DMS153 treated with DMSO at 0.1 percent for 48 hours (cell line): ENCODE measurements around the gene LRTM2.

Source experiments
- DNase-seq: peaks from one replicate; lab custom pipeline; 2025; ENCODE audit not compliant: unreplicated experiment; lab: John Stamatoyannopoulos, UW

LRTM2 gene

GRCh38 chr12:1829306-1829900 is 9.0 kb downstream of the LRTM2 start:
- no peak for DNase-seq

GRCh38 chr12:1830401-1830845 is 10.1 kb downstream of the LRTM2 start:
- no peak for DNase-seq

DNA sequence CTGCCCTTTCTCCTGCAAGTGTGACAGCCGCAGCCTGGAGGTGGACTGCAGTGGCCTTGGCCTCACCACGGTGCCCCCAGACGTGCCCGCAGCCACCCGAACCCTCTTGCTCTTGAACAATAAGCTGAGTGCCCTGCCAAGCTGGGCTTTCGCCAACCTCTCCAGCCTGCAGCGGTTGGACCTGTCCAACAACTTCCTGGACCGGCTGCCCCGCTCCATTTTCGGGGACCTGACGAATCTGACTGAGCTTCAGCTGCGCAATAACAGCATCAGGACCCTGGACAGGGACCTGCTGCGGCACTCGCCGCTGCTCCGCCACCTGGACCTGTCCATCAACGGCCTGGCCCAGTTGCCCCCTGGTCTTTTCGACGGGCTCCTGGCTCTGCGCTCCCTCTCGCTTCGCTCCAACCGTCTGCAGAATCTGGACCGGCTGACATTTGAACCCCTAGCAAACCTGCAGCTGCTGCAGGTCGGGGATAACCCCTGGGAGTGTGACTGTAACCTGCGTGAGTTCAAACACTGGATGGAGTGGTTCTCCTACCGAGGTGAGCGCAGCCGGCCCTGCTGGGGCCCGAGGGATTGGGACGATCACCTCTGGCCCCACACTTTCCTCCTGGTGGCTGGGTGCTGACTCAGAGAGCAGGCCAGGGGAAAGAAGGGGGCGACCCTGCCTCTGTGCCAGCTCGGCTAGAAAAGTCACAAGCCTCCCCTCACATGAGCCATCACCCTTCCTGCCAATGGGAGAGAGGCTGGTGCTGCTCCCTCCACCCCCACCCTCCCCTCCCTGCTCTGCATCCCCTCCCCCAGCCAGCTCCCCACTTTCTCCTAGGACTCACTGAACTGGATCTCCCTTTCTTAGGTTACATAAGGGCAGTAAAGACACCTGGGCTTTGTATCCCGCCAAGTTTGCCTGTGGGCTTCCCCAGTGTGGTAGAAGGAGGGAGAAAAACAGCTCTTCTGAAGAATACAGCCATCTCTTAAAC is 10.9 kb downstream of the LRTM2 start:
- no peak for DNase-seq

GRCh38 chr12:1832801-1833595 is 12.6 kb downstream of the LRTM2 start:
- DNase-seq, result no peak

DNA sequence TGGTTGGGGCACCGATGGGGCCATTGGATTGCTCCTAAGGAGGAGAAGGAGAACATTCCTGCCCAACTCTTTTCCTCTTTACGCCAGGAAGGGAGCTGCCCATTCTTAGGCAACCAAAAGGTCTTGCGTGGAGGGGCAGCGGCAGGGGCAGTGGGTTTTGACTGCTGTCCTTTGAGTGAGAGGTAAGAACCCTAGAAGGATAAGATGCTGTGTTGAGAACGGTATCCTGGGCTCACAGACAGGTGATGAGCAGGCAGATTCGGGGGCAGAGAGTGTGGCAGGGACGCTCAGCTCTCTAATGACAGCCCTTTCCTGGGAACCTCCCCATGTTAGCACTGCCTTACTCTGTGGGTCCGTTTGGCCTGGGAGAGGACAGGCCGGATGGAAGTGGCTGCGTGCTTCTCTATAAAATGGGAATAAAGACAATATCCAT is 13.2 kb downstream of the LRTM2 start:
- DNase-seq, result no peak

GRCh38 chr12:1834186-1834925 is 14.0 kb downstream of the LRTM2 start:
- DNase-seq, result no peak

- DNase-seq, result no peak
Observed at GRCh38 chr12:1835211-1836131, 15.1 kb downstream of the LRTM2 start.

DNA sequence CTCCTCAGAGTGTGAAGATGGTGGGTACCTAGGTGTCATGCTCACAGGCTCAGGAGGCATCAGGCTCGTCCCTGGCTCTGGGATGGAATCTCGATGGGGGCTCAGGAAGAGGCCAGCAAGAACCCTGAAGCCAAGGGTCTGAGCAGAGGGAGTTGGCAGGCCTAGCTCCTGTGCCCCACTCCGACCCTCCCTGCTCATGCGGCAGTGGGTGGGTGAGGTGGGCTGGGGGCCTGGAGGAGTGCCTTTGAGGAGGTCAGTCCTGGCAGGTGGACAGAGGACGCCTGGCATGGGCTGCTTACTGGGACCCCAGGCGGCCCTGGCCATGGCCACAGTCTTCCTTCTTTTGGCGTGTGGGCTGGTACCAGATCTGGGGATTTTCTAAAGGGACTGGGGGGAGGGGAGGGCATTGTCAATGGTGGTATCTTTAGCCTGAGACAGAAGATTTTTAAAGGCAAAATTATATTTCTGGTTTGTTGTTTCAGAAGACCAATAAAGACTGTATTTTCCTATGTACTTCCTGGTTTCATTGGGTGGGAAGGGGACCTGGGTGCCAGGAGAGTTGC is 16.0 kb downstream of the LRTM2 start:
- DNase-seq, result no peak

- peak; percentile 61 for DNase-seq
Observed at GRCh38 chr12:1836854-1837421, 16.6 kb downstream of the LRTM2 start.

- no peak for DNase-seq
Observed at GRCh38 chr12:1837541-1838204, 17.3 kb downstream of the LRTM2 start.

DNA sequence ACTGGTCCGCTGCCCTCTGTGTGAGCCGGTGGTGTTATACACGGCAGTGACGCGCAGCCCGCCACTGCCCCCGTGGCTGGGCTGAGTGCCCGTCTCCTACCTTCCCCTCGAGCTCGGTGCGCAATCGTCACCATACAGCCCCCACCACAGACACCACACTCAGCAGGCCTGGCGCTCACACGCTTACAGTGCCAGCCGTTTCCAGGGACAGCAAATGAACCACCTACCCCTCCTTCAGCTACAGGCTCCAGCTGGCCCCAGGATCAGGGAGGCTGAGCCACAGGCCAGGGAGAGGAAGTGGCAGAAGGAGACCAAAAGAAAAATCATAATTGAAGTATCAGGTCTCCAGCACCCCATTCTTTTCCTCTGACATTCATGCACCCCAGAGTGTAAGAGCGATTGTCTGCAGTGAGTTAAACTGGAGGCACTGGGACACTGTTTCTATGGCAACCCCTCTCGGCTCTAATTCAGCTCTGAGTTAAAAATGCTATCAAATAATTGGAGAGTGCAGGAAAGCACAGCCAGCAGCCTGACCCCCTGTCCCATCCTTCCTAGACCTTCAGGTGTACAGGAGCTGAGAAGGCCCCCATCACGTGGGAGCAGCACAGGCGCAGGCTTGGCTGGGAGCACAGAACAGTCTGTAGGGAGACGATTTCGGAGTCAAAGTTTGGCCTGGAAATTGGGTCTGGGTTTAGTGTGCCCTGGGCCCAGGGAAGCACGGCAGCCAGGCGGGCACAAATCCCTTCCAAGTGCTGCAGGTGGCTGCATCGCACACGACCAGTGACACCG is 18.0 kb downstream of the LRTM2 start:
- no peak for DNase-seq

- DNase-seq, result no peak
Observed at GRCh38 chr12:1838994-1839365, 18.6 kb downstream of the LRTM2 start.

GRCh38 chr12:1839464-1839863 is 19.1 kb downstream of the LRTM2 start:
- no peak for DNase-seq

GRCh38 chr12:1839956-1840951 is 19.9 kb downstream of the LRTM2 start:
- DNase-seq, result no peak

DNA sequence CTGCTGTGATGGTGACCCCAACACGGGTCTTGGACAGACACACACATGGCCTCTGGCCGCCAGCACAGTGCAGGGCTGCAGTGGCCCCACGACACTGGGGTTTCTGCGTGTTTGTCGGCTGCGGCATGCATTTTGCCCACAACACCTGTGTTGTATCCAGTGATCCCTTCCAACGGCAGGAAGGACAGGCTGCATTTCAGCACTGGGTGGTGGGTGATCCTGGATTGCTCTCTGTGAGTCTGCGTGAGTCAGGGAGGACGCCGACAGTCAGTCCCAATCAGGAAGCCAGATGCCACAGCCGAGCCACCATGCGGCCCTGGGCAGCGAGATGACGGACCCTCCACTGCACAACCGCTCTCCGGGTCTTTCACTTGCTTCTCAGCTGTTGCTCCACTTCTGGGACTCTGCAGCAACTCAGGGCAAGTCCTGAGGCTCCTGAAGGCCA is 20.6 kb downstream of the LRTM2 start:
- DNase-seq, result no peak

GRCh38 chr12:1841586-1842182 is 21.3 kb downstream of the LRTM2 start:
- DNase-seq, result no peak
